Measurements from ENCODE around the gene FTCDNL1. TPM values are rescaled to one million over a fixed set of nuclear protein-coding genes. Genes with fewer than 3 reads are reported as not detected.

Gene FTCDNL1
- total RNA-seq, 1 experiment from 2014 or later = 0.11 TPM

DNA sequence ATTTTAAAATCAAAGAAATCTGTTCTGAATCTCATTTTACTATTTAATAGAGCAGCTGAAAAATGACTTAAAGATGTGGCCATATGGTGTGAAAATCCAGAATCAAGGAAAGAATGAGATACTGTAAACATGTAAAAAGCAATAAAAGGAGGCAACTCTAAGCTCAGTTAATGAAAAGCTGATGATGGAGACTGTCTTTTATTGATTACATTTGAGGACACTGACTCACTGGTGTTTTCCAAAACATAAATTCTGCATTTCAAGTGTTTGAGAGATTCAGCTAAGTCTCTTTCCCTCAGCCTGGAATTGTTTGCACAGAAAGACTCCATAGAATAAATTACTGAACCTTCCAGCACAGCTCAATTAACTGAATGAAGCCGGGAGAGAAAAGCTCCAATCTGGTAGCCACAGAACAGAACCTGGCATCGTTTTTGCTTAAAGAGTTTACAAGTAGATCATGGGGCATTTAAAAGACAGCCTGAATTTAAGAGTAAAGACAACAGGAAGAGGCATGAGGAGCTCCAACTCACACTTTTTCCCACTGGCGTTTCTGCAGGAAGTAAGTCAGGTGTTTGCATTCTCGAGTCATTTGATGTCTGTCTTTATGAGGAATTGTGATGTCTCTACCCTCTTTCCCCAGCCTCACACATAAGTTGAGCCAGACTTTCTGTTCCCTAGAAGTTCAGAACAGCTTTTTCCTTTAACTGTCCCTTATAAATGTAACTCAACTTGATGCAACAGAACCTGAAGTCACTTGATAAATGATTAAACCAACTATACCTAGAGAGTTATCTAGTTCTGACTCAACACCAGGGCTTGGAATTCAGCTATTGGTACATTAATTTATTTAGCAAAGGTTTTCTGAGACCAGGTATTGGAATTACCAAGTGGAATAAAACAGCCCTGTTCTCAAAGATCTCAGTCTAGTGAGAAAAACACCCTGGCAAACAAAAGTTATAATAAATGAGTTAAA, 53.3 kb downstream of the FTCDNL1 start:
- H2AFZ ChIP-seq (ENCODE audit: low read length) = no peak overlapping the region
- H4K20me1 ChIP-seq (ENCODE audit: low read length) = no peaks in the 10 kb centered on the region
- CTCF ChIA-PET = no interaction called here
- H3K27ac ChIP-seq (ENCODE audit: low read length) = no peak overlapping the region
- DNase-seq (no peak), ATAC-seq (no peak)
- no peaks in the 10 kb centered on the region for H3K9me3 ChIP-seq (ENCODE audit: low read length)
- POLR2A ChIA-PET (ENCODE audit: unreplicated experiment) = no interaction called here
- H3K4me1 ChIP-seq (ENCODE audit: insufficient read depth, low read length) = no peaks in the 10 kb centered on the region
- intact Hi-C loops (cut with micrococcal nuclease) = no loop called here
- no peaks in the 10 kb centered on the region for H3K79me2 ChIP-seq (ENCODE audit: low read length)
- TF ChIP-seq, protein P1, sequence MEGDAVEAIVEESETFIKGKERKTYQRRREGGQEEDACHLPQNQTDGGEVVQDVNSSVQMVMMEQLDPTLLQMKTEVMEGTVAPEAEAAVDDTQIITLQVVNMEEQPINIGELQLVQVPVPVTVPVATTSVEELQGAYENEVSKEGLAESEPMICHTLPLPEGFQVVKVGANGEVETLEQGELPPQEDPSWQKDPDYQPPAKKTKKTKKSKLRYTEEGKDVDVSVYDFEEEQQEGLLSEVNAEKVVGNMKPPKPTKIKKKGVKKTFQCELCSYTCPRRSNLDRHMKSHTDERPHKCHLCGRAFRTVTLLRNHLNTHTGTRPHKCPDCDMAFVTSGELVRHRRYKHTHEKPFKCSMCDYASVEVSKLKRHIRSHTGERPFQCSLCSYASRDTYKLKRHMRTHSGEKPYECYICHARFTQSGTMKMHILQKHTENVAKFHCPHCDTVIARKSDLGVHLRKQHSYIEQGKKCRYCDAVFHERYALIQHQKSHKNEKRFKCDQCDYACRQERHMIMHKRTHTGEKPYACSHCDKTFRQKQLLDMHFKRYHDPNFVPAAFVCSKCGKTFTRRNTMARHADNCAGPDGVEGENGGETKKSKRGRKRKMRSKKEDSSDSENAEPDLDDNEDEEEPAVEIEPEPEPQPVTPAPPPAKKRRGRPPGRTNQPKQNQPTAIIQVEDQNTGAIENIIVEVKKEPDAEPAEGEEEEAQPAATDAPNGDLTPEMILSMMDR (conservative IDR thresholded peaks at IDR 0.05; ENCODE audit: low read depth, low read length) = no peak
- TF ChIP-seq EZH2phosphoT487 (IDR thresholded peaks at IDR 0.05; ENCODE audit: borderline replicate concordance, low read length) = no peak
- TF ChIP-seq EZH2 (IDR thresholded peaks at IDR 0.05; ENCODE audit: low read length, unreplicated experiment) = no peak
- no peak overlapping the region for H3K4me2 ChIP-seq (ENCODE audit: low read length)
- H3K9ac ChIP-seq (ENCODE audit: low read length) = no peak overlapping the region
- H3K27me3 ChIP-seq (ENCODE audit: low read length) = peaks cover 61% of the 10 kb centered on the region
- no TSS peak for BruUV-seq (replicated peaks)
- no peaks in the 10 kb centered on the region for H3K9me2 ChIP-seq (replicated peaks; ENCODE audit: low read length)
- H3F3A ChIP-seq (ENCODE audit: low read length, unreplicated experiment) = no peaks in the 10 kb centered on the region
- no peak overlapping the region for H3K4me3 ChIP-seq (ENCODE audit: low read length)
- H3K36me3 ChIP-seq (ENCODE audit: low read depth, low read length) = no peaks in the 10 kb centered on the region

DNA sequence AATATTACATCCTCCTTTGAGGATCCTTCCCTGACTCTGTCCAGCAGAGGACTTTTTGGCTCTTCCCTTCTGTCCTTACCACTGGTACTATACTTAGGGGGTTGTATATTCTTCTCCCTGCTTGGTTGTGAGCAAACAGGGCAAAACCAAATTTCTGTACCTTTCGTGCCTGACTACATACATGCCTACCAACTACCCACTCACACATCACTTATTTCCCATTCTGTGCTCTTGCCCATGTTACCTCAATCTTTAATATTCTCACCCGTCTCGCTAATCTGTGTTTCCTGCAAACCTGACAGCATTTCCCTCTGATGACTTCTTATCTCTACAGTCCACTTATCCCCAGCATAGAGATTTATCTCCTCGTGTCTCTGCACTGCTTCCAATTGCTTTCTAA, 58.6 kb downstream of the FTCDNL1 start:
- ATAC-seq = no peak

More for the DNA sequence above, 58.6 kb downstream of the FTCDNL1 start:
- intact Hi-C loops (cut with micrococcal nuclease) = no loop called here
- Histone ChIP-seq H2AFZ (ENCODE audit: low read length) (no peak overlapping the region), H3K9me2 (replicated peaks; ENCODE audit: low read length) (no peaks in the 10 kb centered on the region), H3K9ac (ENCODE audit: low read length) (no peak overlapping the region), H3K27me3 (ENCODE audit: low read length) (peaks cover 41% of the 10 kb centered on the region), H3K4me2 (ENCODE audit: low read length) (no peak overlapping the region), H3K79me2 (ENCODE audit: low read length) (no peaks in the 10 kb centered on the region), H4K20me1 (ENCODE audit: low read length) (no peaks in the 10 kb centered on the region), H3F3A (ENCODE audit: low read length, unreplicated experiment) (no peaks in the 10 kb centered on the region), H3K9me3 (ENCODE audit: low read length) (no peaks in the 10 kb centered on the region), H3K4me1 (ENCODE audit: insufficient read depth, low read length) (no peaks in the 10 kb centered on the region), H3K4me3 (ENCODE audit: low read length) (no peak overlapping the region), H3K36me3 (ENCODE audit: low read depth, low read length) (no peaks in the 10 kb centered on the region), H3K27ac (ENCODE audit: low read length) (no peak overlapping the region)
- TF ChIP-seq EZH2 (IDR thresholded peaks at IDR 0.05; ENCODE audit: low read length, unreplicated experiment) (no peak), EZH2phosphoT487 (IDR thresholded peaks at IDR 0.05; ENCODE audit: borderline replicate concordance, low read length) (no peak)
- TF ChIP-seq, protein P1 (conservative IDR thresholded peaks at IDR 0.05; ENCODE audit: low read depth, low read length) = no peak
- ChIA-PET CTCF (no interaction called here), POLR2A (ENCODE audit: unreplicated experiment) (no interaction called here)
- DNase-seq = no peak
- BruUV-seq (replicated peaks) = no TSS peak

Measured in PC-3 (cell line).